Memory B cell (primary cell): ENCODE results near the gene TBC1D24.
"Not testable (repeated sequence)": the region's sequence is repeated elsewhere in the genome, so short reads cannot be mapped to it uniquely, and the experiment has no call there.

Experiments
- ATAC-seq: fragments of 150-1000 bp; cut with Tn5 transposase; 2 replicates; pipeline ENCODE4 v1.10.0; 2021; ENCODE audit warnings: low read depth, mild to moderate bottlenecking, moderate library complexity
- DNase-seq, 2 donors: peaks; one replicate each; pipeline ENCODE4 v3.0.0; 2022; ENCODE audit warnings: low spot score in 2 of 2
- H3K27ac Mint-ChIP-seq: one replicate; pipeline ENCODE4 v1.8.0; 2022; ENCODE audit warnings: mild to moderate bottlenecking, moderate library complexity, mixed read lengths
- H3K27me3 Mint-ChIP-seq: one replicate; pipeline ENCODE4 v1.8.0; 2022; ENCODE audit warnings: mixed read lengths
- H3K36me3 Mint-ChIP-seq: one replicate; pipeline ENCODE4 v1.8.0; 2022; ENCODE audit warnings: mild to moderate bottlenecking, mixed read lengths
- H3K4me1 Mint-ChIP-seq: one replicate; pipeline ENCODE4 v1.8.0; 2022; ENCODE audit warnings: mixed read lengths
- H3K4me3 Mint-ChIP-seq: one replicate; pipeline ENCODE4 v1.8.0; 2022; ENCODE audit warnings: mild to moderate bottlenecking, moderate library complexity, mixed read lengths
- H3K9me3 Mint-ChIP-seq: one replicate; pipeline ENCODE4 v1.8.0; 2022; ENCODE audit warnings: mixed read lengths

The TBC1D24 gene

DNA sequence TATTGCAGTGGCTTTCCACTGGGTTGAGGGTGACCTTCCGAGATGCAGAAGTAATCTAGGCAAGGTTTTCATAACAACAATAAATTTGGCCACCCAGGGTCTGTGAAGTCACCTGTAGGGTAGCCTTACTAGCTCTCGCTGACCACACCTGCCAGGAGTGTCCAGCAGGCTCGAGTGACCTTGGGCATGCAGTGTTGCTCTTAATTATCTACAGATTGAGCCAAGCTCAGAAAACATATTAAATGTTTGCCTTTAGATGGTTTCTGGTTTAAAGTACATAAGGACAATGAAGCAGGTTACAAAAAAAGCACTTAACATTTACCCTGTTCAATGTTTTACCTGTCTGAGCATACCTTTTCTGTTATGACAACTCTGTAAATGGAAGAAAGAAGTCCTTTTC lies 1.8 kb downstream of the TBC1D24 start:
- Mint-ChIP-seq H3K4me1 (peaks cover 9% of the 10 kb centered on the region), H3K27ac (no peak overlapping the region)
- ATAC-seq: no peak

DNA sequence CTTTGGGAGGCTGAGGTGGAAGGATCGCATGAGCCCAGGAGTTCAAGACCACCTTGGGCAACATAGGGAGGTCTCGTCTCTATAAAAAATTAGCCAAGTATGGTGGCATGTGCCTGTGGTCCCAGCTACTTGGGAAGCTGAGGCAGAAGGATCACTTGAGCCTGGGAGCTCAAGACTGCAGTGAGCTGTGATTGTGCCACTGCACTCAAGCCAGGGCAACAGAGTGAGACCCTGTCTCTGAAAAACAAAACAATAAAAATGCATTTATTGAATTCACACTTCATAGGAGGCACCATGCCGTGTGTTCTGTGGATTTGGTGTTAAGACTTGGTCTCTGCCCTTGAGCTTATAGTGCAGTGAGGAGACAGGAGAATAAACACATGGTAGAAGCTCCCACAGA lies 2.4 kb downstream of the TBC1D24 start:
- Mint-ChIP-seq H3K4me1 (peaks cover 12% of the 10 kb centered on the region), H3K9me3 (no peaks in the 10 kb centered on the region), H3K4me3 (no peak overlapping the region), H3K27ac (no peak overlapping the region), H3K27me3 (peaks cover 8% of the 10 kb centered on the region), H3K36me3 (no peaks in the 10 kb centered on the region)
- ATAC-seq (no peak), DNase-seq (no peak)

More for the DNA sequence above, 1.8 kb downstream of the TBC1D24 start:
- Mint-ChIP-seq H3K9me3 (no peaks in the 10 kb centered on the region), H3K27me3 (peaks cover 10% of the 10 kb centered on the region), H3K36me3 (no peaks in the 10 kb centered on the region), H3K4me3 (peak overlapping the region; percentile 58)
- no peak for DNase-seq

- no peak for ATAC-seq
- peaks cover 2% of the 10 kb centered on the region for H3K27me3 Mint-ChIP-seq
- no peaks in the 10 kb centered on the region for H3K9me3 Mint-ChIP-seq
- no peak overlapping the region for H3K4me3 Mint-ChIP-seq
- peaks cover 2% of the 10 kb centered on the region for H3K36me3 Mint-ChIP-seq
- H3K4me1 Mint-ChIP-seq: peaks cover 10% of the 10 kb centered on the region
- no peak overlapping the region for H3K27ac Mint-ChIP-seq
- no peak for DNase-seq
Observed at GRCh38 chr16:2478279-2478678, 3.4 kb downstream of the TBC1D24 start.

DNA sequence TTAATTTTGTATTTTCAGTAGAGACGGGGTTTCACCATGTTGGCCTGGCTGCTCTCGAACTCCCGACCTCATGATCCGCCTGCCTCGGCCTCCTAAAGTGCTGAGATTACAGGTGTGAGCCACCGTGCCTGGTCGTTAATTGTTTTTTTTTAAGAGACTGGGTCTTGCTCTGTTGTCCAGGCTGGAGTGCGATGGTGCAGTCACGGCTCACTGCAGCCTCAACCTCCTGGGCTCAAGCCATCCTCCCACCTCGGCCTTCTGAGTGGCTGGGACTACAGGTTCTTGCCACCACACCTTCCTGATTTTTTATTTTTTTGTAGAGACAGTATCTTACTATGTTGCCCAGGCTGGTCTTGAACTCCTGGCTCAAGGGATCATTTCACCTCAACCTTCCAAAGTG lies 5.1 kb downstream of the TBC1D24 start:
- not testable (repeated sequence) for H3K4me3 Mint-ChIP-seq, H3K9me3 Mint-ChIP-seq, H3K27ac Mint-ChIP-seq, H3K36me3 Mint-ChIP-seq, H3K27me3 Mint-ChIP-seq, DNase-seq, ATAC-seq
- H3K4me1 Mint-ChIP-seq: peaks cover 11% of the 10 kb centered on the region

- Mint-ChIP-seq H3K36me3 (peaks cover 2% of the 10 kb centered on the region), H3K27ac (no peak overlapping the region), H3K9me3 (no peaks in the 10 kb centered on the region), H3K4me1 (peaks cover 11% of the 10 kb centered on the region), H3K4me3 (no peak overlapping the region), H3K27me3 (no peaks in the 10 kb centered on the region)
- no peak for DNase-seq
- ATAC-seq: no peak
Observed at GRCh38 chr16:2480948-2481347, 6.0 kb downstream of the TBC1D24 start.

GRCh38 chr16:2481676-2482075 lies 6.7 kb downstream of the TBC1D24 start:
- peaks cover 2% of the 10 kb centered on the region for H3K36me3 Mint-ChIP-seq
- H3K27me3 Mint-ChIP-seq: no peaks in the 10 kb centered on the region
- H3K9me3 Mint-ChIP-seq: no peaks in the 10 kb centered on the region
- H3K4me3 Mint-ChIP-seq: no peak overlapping the region
- H3K27ac Mint-ChIP-seq: no peak overlapping the region
- DNase-seq: no peak
- no peak for ATAC-seq
- peaks cover 12% of the 10 kb centered on the region for H3K4me1 Mint-ChIP-seq

- Mint-ChIP-seq H3K27ac (peak overlapping the region; percentile 66), H3K36me3 (peaks cover 2% of the 10 kb centered on the region), H3K4me1 (peaks cover 17% of the 10 kb centered on the region), H3K27me3 (no peaks in the 10 kb centered on the region), H3K9me3 (no peaks in the 10 kb centered on the region), H3K4me3 (no peak overlapping the region)
- no peak for ATAC-seq
- no peak for DNase-seq
Observed at GRCh38 chr16:2482249-2482648, 7.3 kb downstream of the TBC1D24 start.

- H3K4me3 Mint-ChIP-seq: no peak overlapping the region
- no peaks in the 10 kb centered on the region for H3K9me3 Mint-ChIP-seq
- no peaks in the 10 kb centered on the region for H3K27me3 Mint-ChIP-seq
- ATAC-seq (no peak), DNase-seq (no peak)
- peaks cover 2% of the 10 kb centered on the region for H3K36me3 Mint-ChIP-seq
- peaks cover 19% of the 10 kb centered on the region for H3K4me1 Mint-ChIP-seq
- H3K27ac Mint-ChIP-seq: peak overlapping the region; percentile 66
Observed at GRCh38 chr16:2482708-2483534, 8.0 kb downstream of the TBC1D24 start.

- no peak overlapping the region for H3K4me3 Mint-ChIP-seq
- no peak overlapping the region for H3K27ac Mint-ChIP-seq
- no peak for DNase-seq
- peaks cover 2% of the 10 kb centered on the region for H3K36me3 Mint-ChIP-seq
- peaks cover 19% of the 10 kb centered on the region for H3K4me1 Mint-ChIP-seq
- H3K9me3 Mint-ChIP-seq: no peaks in the 10 kb centered on the region
- no peak for ATAC-seq
- no peaks in the 10 kb centered on the region for H3K27me3 Mint-ChIP-seq
Observed at GRCh38 chr16:2483939-2484897, 9.3 kb downstream of the TBC1D24 start.

GRCh38 chr16:2484898-2485508 lies 10.1 kb downstream of the TBC1D24 start:
- H3K27ac Mint-ChIP-seq: peak overlapping the region; percentile 69
- no peak overlapping the region for H3K4me3 Mint-ChIP-seq

GRCh38 chr16:2485811-2486507 lies 11.0 kb downstream of the TBC1D24 start:
- Mint-ChIP-seq H3K27me3 (no peaks in the 10 kb centered on the region), H3K4me1 (peaks cover 19% of the 10 kb centered on the region), H3K36me3 (peaks cover 2% of the 10 kb centered on the region), H3K27ac (no peak overlapping the region), H3K9me3 (no peaks in the 10 kb centered on the region), H3K4me3 (no peak overlapping the region)
- DNase-seq (no peak), ATAC-seq (no peak)

More at GRCh38 chr16:2484898-2485508, 10.1 kb downstream of the TBC1D24 start:
- DNase-seq: no peak
- ATAC-seq: no peak
- H3K27me3 Mint-ChIP-seq: no peaks in the 10 kb centered on the region
- no peaks in the 10 kb centered on the region for H3K9me3 Mint-ChIP-seq
- peaks cover 19% of the 10 kb centered on the region for H3K4me1 Mint-ChIP-seq
- H3K36me3 Mint-ChIP-seq: peaks cover 2% of the 10 kb centered on the region

- H3K27me3 Mint-ChIP-seq: no peaks in the 10 kb centered on the region
- H3K9me3 Mint-ChIP-seq: no peaks in the 10 kb centered on the region
- peak in 1 of 2 donors; percentile 74 for DNase-seq
- ATAC-seq: peak; percentile 99
- H3K27ac Mint-ChIP-seq: peak overlapping the region; percentile 87
- H3K36me3 Mint-ChIP-seq: peaks cover 2% of the 10 kb centered on the region
- peaks cover 19% of the 10 kb centered on the region for H3K4me1 Mint-ChIP-seq
- H3K4me3 Mint-ChIP-seq: peak overlapping the region; percentile 74
Observed at GRCh38 chr16:2486645-2487516, 12.0 kb downstream of the TBC1D24 start.

GRCh38 chr16:2487517-2487842 lies 12.6 kb downstream of the TBC1D24 start:
- no peaks in the 10 kb centered on the region for H3K9me3 Mint-ChIP-seq
- no peak for ATAC-seq
- no peaks in the 10 kb centered on the region for H3K27me3 Mint-ChIP-seq
- H3K4me3 Mint-ChIP-seq: peak overlapping the region; percentile 74
- H3K36me3 Mint-ChIP-seq: peaks cover 2% of the 10 kb centered on the region
- H3K4me1 Mint-ChIP-seq: peaks cover 16% of the 10 kb centered on the region
- DNase-seq: no peak
- peak overlapping the region; percentile 87 for H3K27ac Mint-ChIP-seq
